GM21825 (cell line): ENCODE measurements around the gene TM9SF3.

Source experiments
- ATAC-seq: cut with Tn5 transposase; IDR thresholded peaks from one replicate; pipeline ENCODE4 v1.9.1; 2021; ENCODE audit warnings: mild to moderate bottlenecking, moderate library complexity; ENCODE audit not compliant: unreplicated experiment

The TM9SF3 gene

GRCh38 chr10:96513305-96513697 lies 73.5 kb downstream of the TM9SF3 start:
- ATAC-seq: peak; percentile 53

GRCh38 chr10:96512524-96513304 lies 74.1 kb downstream of the TM9SF3 start:
- ATAC-seq: no peak

- no peak for ATAC-seq
Measured at GRCh38 chr10:96511044-96511945, 75.5 kb downstream of the TM9SF3 start.

GRCh38 chr10:96509017-96509641 lies 77.7 kb downstream of the TM9SF3 start:
- ATAC-seq: no peak

DNA sequence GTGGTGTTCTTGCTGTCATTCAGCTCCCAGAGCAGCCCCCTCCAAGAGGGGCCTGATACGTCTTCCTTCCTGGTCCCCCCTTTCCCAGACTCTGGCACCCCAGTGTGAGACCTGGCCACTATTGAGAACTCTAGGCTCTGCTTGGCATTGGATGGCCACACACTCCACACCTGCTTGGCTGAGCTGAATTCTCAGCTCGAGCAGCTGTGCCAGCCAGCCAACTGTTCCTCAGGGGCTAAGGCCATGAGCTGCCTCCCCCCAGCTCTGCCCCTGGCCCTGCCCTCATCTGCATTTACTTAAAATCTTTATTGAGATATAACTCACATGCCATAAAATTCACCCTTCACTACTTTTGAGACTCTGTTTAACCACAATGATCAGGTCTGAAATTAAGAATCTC lies 79.8 kb downstream of the TM9SF3 start:
- ATAC-seq: no peak

- ATAC-seq: no peak
Measured at GRCh38 chr10:96505150-96506136, 81.4 kb downstream of the TM9SF3 start.

- ATAC-seq: no peak
Measured at GRCh38 chr10:96502561-96503282, 84.1 kb downstream of the TM9SF3 start.

GRCh38 chr10:96501985-96502384 lies 84.8 kb downstream of the TM9SF3 start:
- ATAC-seq: no peak

DNA sequence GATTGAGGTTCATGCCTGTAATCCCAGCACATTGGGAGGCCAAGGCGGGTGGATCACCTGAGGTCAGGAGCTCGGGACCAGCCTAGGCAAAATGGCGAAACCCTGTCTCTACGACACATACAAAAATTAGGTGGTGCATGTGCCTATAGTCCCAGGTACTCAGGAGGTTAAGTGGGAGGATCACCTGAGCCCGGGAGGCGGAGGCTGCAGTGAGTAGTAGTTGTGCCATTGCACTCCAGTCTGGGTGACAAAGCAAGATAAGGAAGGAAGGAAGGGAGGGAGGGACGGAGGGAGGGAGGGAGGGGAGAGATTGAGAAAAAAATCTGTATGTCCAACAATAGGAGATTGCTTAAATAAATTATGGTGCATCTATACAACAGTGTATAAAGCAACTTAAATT lies 86.3 kb downstream of the TM9SF3 start:
- ATAC-seq: no peak

GRCh38 chr10:96500050-96500449 lies 86.8 kb downstream of the TM9SF3 start:
- no peak for ATAC-seq

GRCh38 chr10:96497391-96497790 lies 89.4 kb downstream of the TM9SF3 start:
- ATAC-seq: no peak

GRCh38 chr10:96496281-96496925 lies 90.4 kb downstream of the TM9SF3 start:
- ATAC-seq: no peak

DNA sequence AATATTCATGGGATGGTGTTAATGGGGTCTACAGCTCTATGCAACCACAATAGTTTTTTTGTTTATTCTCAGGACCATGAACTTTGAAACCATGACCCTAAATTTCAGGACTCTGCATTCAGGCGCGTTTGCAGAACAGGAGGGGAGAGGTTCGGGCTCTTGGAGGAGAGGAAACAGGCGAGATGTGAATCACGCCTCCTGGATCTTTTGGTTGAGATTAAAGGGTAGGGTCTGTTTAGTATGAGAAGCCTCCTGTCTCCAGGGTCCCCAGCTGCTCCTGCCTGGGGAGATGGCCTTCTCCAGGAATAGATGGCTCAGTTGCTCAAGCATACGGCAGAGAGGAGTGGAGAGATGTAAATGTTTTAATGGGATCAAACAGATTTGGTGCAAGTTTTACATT lies 91.3 kb downstream of the TM9SF3 start:
- no peak for ATAC-seq

GRCh38 chr10:96494694-96495093 lies 92.1 kb downstream of the TM9SF3 start:
- ATAC-seq: no peak

- no peak for ATAC-seq
Measured at GRCh38 chr10:96493871-96494525, 92.8 kb downstream of the TM9SF3 start.

GRCh38 chr10:96493254-96493653 lies 93.6 kb downstream of the TM9SF3 start:
- no peak for ATAC-seq

GRCh38 chr10:96491303-96491702 lies 95.5 kb downstream of the TM9SF3 start:
- no peak for ATAC-seq

GRCh38 chr10:96488161-96488935 lies 98.5 kb downstream of the TM9SF3 start:
- no peak for ATAC-seq
